Dendritic cell treated with granulocyte-macrophage colony-stimulating factor and Interleukin-4, amounts not matched to agents 40 ng/mL and 50 ng/mL, for 4 days (primary cell): ENCODE data around the gene FPR1.

Source experiments
- H3K27ac Mint-ChIP-seq: one replicate; pipeline ENCODE4 v1.8.0; 2022; ENCODE audit warnings: mild to moderate bottlenecking, mixed read lengths
- H3K27me3 Mint-ChIP-seq: one replicate; pipeline ENCODE4 v1.8.0; 2022; ENCODE audit warnings: mild to moderate bottlenecking, mixed read lengths
- H3K36me3 Mint-ChIP-seq: one replicate; pipeline ENCODE4 v1.8.0; 2022; ENCODE audit warnings: low read depth, mixed read lengths
- H3K4me1 Mint-ChIP-seq: one replicate; pipeline ENCODE4 v1.8.0; 2022; ENCODE audit warnings: low read depth, mixed read lengths
- H3K4me3 Mint-ChIP-seq: one replicate; pipeline ENCODE4 v1.8.0; 2022; ENCODE audit warnings: mild to moderate bottlenecking, moderate library complexity, mixed read lengths
- H3K9me3 Mint-ChIP-seq: one replicate; pipeline ENCODE4 v1.8.0; 2022; ENCODE audit warnings: mixed read lengths
- intact Hi-C: fragments of 100-400 bp; cut with micrococcal nuclease; formaldehyde crosslinking; loops from one replicate; pipeline ENCODE4 v1.15.0; 2022

FPR1 gene

GRCh38 chr19:51714848-51715247 lies 36.8 kb downstream of the FPR1 start:
- peaks cover 14% of the 10 kb centered on the region for H3K9me3 Mint-ChIP-seq
- intact Hi-C loops = no loop called here
- no peaks in the 10 kb centered on the region for H3K36me3 Mint-ChIP-seq
- H3K27me3 Mint-ChIP-seq = peaks cover 71% of the 10 kb centered on the region
- H3K27ac Mint-ChIP-seq = no peak overlapping the region
- no peak overlapping the region for H3K4me3 Mint-ChIP-seq
- H3K4me1 Mint-ChIP-seq = peaks cover 29% of the 10 kb centered on the region

GRCh38 chr19:51713319-51714285 lies 38.1 kb downstream of the FPR1 start:
- no peak overlapping the region for H3K27ac Mint-ChIP-seq
- H3K9me3 Mint-ChIP-seq = peaks cover 14% of the 10 kb centered on the region
- peaks cover 70% of the 10 kb centered on the region for H3K27me3 Mint-ChIP-seq

GRCh38 chr19:51712461-51713081 lies 39.1 kb downstream of the FPR1 start:
- H3K27me3 Mint-ChIP-seq = peaks cover 67% of the 10 kb centered on the region
- peaks cover 17% of the 10 kb centered on the region for H3K4me1 Mint-ChIP-seq
- H3K27ac Mint-ChIP-seq = no peak overlapping the region
- peaks cover 14% of the 10 kb centered on the region for H3K9me3 Mint-ChIP-seq
- H3K4me3 Mint-ChIP-seq = no peak overlapping the region
- intact Hi-C loops = no loop called here
- H3K36me3 Mint-ChIP-seq = peaks cover 1% of the 10 kb centered on the region

More at GRCh38 chr19:51713319-51714285, 38.1 kb downstream of the FPR1 start:
- intact Hi-C loops = no loop called here
- no peak overlapping the region for H3K4me3 Mint-ChIP-seq
- H3K4me1 Mint-ChIP-seq = peaks cover 18% of the 10 kb centered on the region
- H3K36me3 Mint-ChIP-seq = no peaks in the 10 kb centered on the region

- peaks cover 62% of the 10 kb centered on the region for H3K27me3 Mint-ChIP-seq
- H3K9me3 Mint-ChIP-seq = peaks cover 14% of the 10 kb centered on the region
- intact Hi-C loops = no loop called here
- no peak overlapping the region for H3K27ac Mint-ChIP-seq
- H3K4me3 Mint-ChIP-seq = no peak overlapping the region
- H3K36me3 Mint-ChIP-seq = peaks cover 10% of the 10 kb centered on the region
- H3K4me1 Mint-ChIP-seq = peaks cover 18% of the 10 kb centered on the region
These were observed 40.0 kb downstream of the FPR1 start for GRCh38 chr19:51711702-51712101.

GRCh38 chr19:51710163-51710562 lies 41.5 kb downstream of the FPR1 start:
- H3K4me3 Mint-ChIP-seq = no peak overlapping the region
- no peak overlapping the region for H3K27ac Mint-ChIP-seq
- H3K36me3 Mint-ChIP-seq = peaks cover 25% of the 10 kb centered on the region
- peaks cover 5% of the 10 kb centered on the region for H3K9me3 Mint-ChIP-seq
- H3K4me1 Mint-ChIP-seq = peaks cover 29% of the 10 kb centered on the region
- intact Hi-C loops = no loop called here
- H3K27me3 Mint-ChIP-seq = peaks cover 50% of the 10 kb centered on the region

- H3K9me3 Mint-ChIP-seq = no peaks in the 10 kb centered on the region
- intact Hi-C loops = no loop called here
- no peak overlapping the region for H3K4me3 Mint-ChIP-seq
- H3K36me3 Mint-ChIP-seq = peaks cover 31% of the 10 kb centered on the region
- H3K27ac Mint-ChIP-seq = no peak overlapping the region
- peaks cover 49% of the 10 kb centered on the region for H3K27me3 Mint-ChIP-seq
- H3K4me1 Mint-ChIP-seq = peaks cover 31% of the 10 kb centered on the region
These were observed 42.1 kb downstream of the FPR1 start for GRCh38 chr19:51709575-51709974.

- peaks cover 37% of the 10 kb centered on the region for H3K36me3 Mint-ChIP-seq
- H3K4me1 Mint-ChIP-seq = peaks cover 36% of the 10 kb centered on the region
- intact Hi-C loops = no loop called here
- no peak overlapping the region for H3K4me3 Mint-ChIP-seq
- peaks cover 49% of the 10 kb centered on the region for H3K27me3 Mint-ChIP-seq
- no peaks in the 10 kb centered on the region for H3K9me3 Mint-ChIP-seq
- no peak overlapping the region for H3K27ac Mint-ChIP-seq
These were observed 42.9 kb downstream of the FPR1 start for GRCh38 chr19:51708811-51709210.

GRCh38 chr19:51706885-51707284 lies 44.8 kb downstream of the FPR1 start:
- Mint-ChIP-seq H3K27ac (no peak overlapping the region), H3K4me1 (peaks cover 48% of the 10 kb centered on the region), H3K4me3 (no peak overlapping the region), H3K9me3 (no peaks in the 10 kb centered on the region), H3K36me3 (peaks cover 37% of the 10 kb centered on the region), H3K27me3 (peaks cover 55% of the 10 kb centered on the region)
- intact Hi-C loops = no loop called here

- Mint-ChIP-seq H3K4me1 (peaks cover 53% of the 10 kb centered on the region), H3K36me3 (peaks cover 37% of the 10 kb centered on the region)
- intact Hi-C loops = no loop called here
These were observed 45.4 kb downstream of the FPR1 start for GRCh38 chr19:51706296-51706695.

GRCh38 chr19:51704626-51705025 lies 47.1 kb downstream of the FPR1 start:
- Mint-ChIP-seq H3K4me3 (peak overlapping the region; percentile 83), H3K27me3 (peaks cover 52% of the 10 kb centered on the region), H3K36me3 (peaks cover 37% of the 10 kb centered on the region), H3K27ac (peak overlapping the region; percentile 97), H3K4me1 (peaks cover 47% of the 10 kb centered on the region), H3K9me3 (no peaks in the 10 kb centered on the region)
- intact Hi-C loops = no loop called here

More at GRCh38 chr19:51706296-51706695, 45.4 kb downstream of the FPR1 start:
- no peak overlapping the region for H3K27ac Mint-ChIP-seq
- H3K27me3 Mint-ChIP-seq = peaks cover 55% of the 10 kb centered on the region
- no peak overlapping the region for H3K4me3 Mint-ChIP-seq
- H3K9me3 Mint-ChIP-seq = no peaks in the 10 kb centered on the region

GRCh38 chr19:51703575-51704515 lies 47.8 kb downstream of the FPR1 start:
- peak overlapping the region; percentile 83 for H3K4me3 Mint-ChIP-seq
- intact Hi-C loops = no loop called here
- H3K27me3 Mint-ChIP-seq = peaks cover 50% of the 10 kb centered on the region

GRCh38 chr19:51702825-51703574 lies 48.7 kb downstream of the FPR1 start:
- H3K9me3 Mint-ChIP-seq = no peaks in the 10 kb centered on the region
- peak overlapping the region; percentile 83 for H3K4me3 Mint-ChIP-seq
- intact Hi-C loops = no loop called here
- peaks cover 37% of the 10 kb centered on the region for H3K36me3 Mint-ChIP-seq
- peaks cover 47% of the 10 kb centered on the region for H3K4me1 Mint-ChIP-seq
- H3K27me3 Mint-ChIP-seq = peaks cover 50% of the 10 kb centered on the region
- H3K27ac Mint-ChIP-seq = peak overlapping the region; percentile 97

More at GRCh38 chr19:51703575-51704515, 47.8 kb downstream of the FPR1 start:
- H3K4me1 Mint-ChIP-seq = peaks cover 47% of the 10 kb centered on the region
- H3K9me3 Mint-ChIP-seq = no peaks in the 10 kb centered on the region
- H3K27ac Mint-ChIP-seq = peak overlapping the region; percentile 97
- H3K36me3 Mint-ChIP-seq = peaks cover 37% of the 10 kb centered on the region
